Upper lobe of left lung (tissue), 4 donors: ENCODE results near the gene OR5L1.

ENCODE experiments used
- CTCF ChIP-seq, 6 experiments: fragments of 450-650 bp in 4 of 6; fragments of 200-600 bp in 2 of 6; sonication (generic) in 2 of 6; IDR thresholded peaks; one replicate each; pipeline ENCODE4 v1.5.1; 2016 to 2019; ENCODE audit warnings: antibody characterized with exemption in 6 of 6
- POLR2AphosphoS5 ChIP-seq, 2 donors: sonication (generic); formaldehyde crosslinking; IDR thresholded peaks; one replicate each; pipeline ENCODE4 v1.5.1; 2017; ENCODE audit warnings: antibody characterized with exemption in 2 of 2

GRCh38 chr11:55849037-55849436, 37.9 kb downstream of the OR5L1 start:
- TF ChIP-seq CTCF (IDR thresholded peaks at IDR 0.05) (no peak), POLR2AphosphoS5 (IDR thresholded peaks at IDR 0.05) (no peak)
